H9 (cell line): ENCODE data around the gene PTPA. TPM values are rescaled to one million over a fixed set of nuclear protein-coding genes. Genes with fewer than 3 reads are reported as not detected.

Experiments used
- DNase-seq: peaks from one replicate; pipeline ENCODE4 v3.0.0-alpha.2; 2017
- H2AFZ ChIP-seq: one replicate; pipeline ENCODE4 v1.6.1; 2013; ENCODE audit warnings: mild to moderate bottlenecking, low read length, control low read depth, moderate library complexity
- H2AK5ac ChIP-seq: 2 replicates; pipeline ENCODE4 v1.6.1; 2013; ENCODE audit warnings: low read length, control low read depth, mixed read lengths; ENCODE audit not compliant: insufficient read length
- H2BK120ac ChIP-seq: one replicate; pipeline ENCODE4 v1.6.1; 2013; ENCODE audit warnings: low read depth, mild to moderate bottlenecking, low read length, control low read depth, inconsistent platforms; ENCODE audit not compliant: poor library complexity, severe bottlenecking
- H2BK12ac ChIP-seq: 2 replicates; pipeline ENCODE4 v1.6.1; 2013; ENCODE audit warnings: low read length, control low read depth, mixed read lengths, low read depth; ENCODE audit not compliant: insufficient read length
- H2BK15ac ChIP-seq: 2 replicates; pipeline ENCODE4 v1.6.1; 2013; ENCODE audit warnings: low read depth, low read length, control low read depth
- H2BK20ac ChIP-seq: one replicate; pipeline ENCODE4 v1.6.1; 2013; ENCODE audit warnings: low read depth, mild to moderate bottlenecking, low read length, control low read depth, inconsistent platforms; ENCODE audit not compliant: poor library complexity, severe bottlenecking
- H2BK5ac ChIP-seq: 2 replicates; pipeline ENCODE4 v1.6.1; 2013; ENCODE audit warnings: low read length, control low read depth, mixed read lengths; ENCODE audit not compliant: insufficient read length
- H3K14ac ChIP-seq: 2 replicates; pipeline ENCODE4 v1.6.1; 2013; ENCODE audit warnings: low read length, control low read depth; ENCODE audit not compliant: insufficient read depth
- H3K18ac ChIP-seq: 2 replicates; pipeline ENCODE4 v1.6.1; 2013; ENCODE audit warnings: low read depth, mild to moderate bottlenecking, mixed read lengths, low read length, control low read depth; ENCODE audit not compliant: insufficient read length
- H3K23ac ChIP-seq: 2 replicates; pipeline ENCODE4 v1.6.1; 2013; ENCODE audit warnings: low read length, control low read depth, mixed read lengths, low read depth; ENCODE audit not compliant: insufficient read length
- H3K23me2 ChIP-seq: 2 replicates; pipeline ENCODE4 v1.6.1; 2013; ENCODE audit warnings: low read depth, mild to moderate bottlenecking, mixed read lengths, low read length, control low read depth; ENCODE audit not compliant: insufficient read length, poor library complexity, severe bottlenecking
- H3K27ac ChIP-seq: 2 replicates; pipeline ENCODE4 v1.5.1; 2013; ENCODE audit warnings: low read length, control low read depth, mixed read lengths, low read depth; ENCODE audit not compliant: insufficient read length
- H3K27me3 ChIP-seq: 2 replicates; pipeline ENCODE4 v1.6.1; 2013; ENCODE audit warnings: low read length, control low read depth, inconsistent platforms; ENCODE audit not compliant: insufficient read depth
- H3K4ac ChIP-seq: 2 replicates; pipeline ENCODE4 v1.6.1; 2013; ENCODE audit warnings: low read depth, mild to moderate bottlenecking, control low read depth, inconsistent platforms, low read length, moderate library complexity
- H3K4me1 ChIP-seq: 2 replicates; pipeline ENCODE4 v1.6.1; 2013; ENCODE audit warnings: low read length, control low read depth, inconsistent platforms; ENCODE audit not compliant: insufficient read depth
- H3K4me2 ChIP-seq: 2 replicates; pipeline ENCODE4 v1.6.1; 2013; ENCODE audit warnings: low read length, control low read depth, mixed read lengths; ENCODE audit not compliant: insufficient read length, insufficient read depth
- H3K56ac ChIP-seq: 2 replicates; pipeline ENCODE4 v1.6.1; 2013; ENCODE audit warnings: low read depth, mild to moderate bottlenecking, mixed read lengths, low read length, control low read depth; ENCODE audit not compliant: insufficient read length
- H3K79me1 ChIP-seq: 2 replicates; pipeline ENCODE4 v1.6.1; 2013; ENCODE audit warnings: low read depth, mild to moderate bottlenecking, moderate library complexity, low read length, control low read depth, inconsistent platforms; ENCODE audit not compliant: insufficient read depth, poor library complexity, severe bottlenecking
- H3K79me2 ChIP-seq: 2 replicates; pipeline ENCODE4 v1.6.1; 2013; ENCODE audit warnings: low read length, control low read depth, inconsistent platforms; ENCODE audit not compliant: insufficient read depth
- H3K9ac ChIP-seq: 2 replicates; pipeline ENCODE4 v1.6.1; 2013; ENCODE audit warnings: low read length, control low read depth, mixed read lengths; ENCODE audit not compliant: insufficient read length; ENCODE audit errors: extremely low read depth
- H3K9me3 ChIP-seq: one replicate; pipeline ENCODE4 v1.6.1; 2013; ENCODE audit warnings: low read depth, low read length, inconsistent platforms; ENCODE audit not compliant: control insufficient read depth
- H3T11ph ChIP-seq: one replicate; pipeline ENCODE4 v1.6.1; 2013; ENCODE audit warnings: mild to moderate bottlenecking, low read length, control low read depth, inconsistent platforms
- H4K20me1 ChIP-seq: one replicate; pipeline ENCODE4 v1.6.1; 2013; ENCODE audit not compliant: control insufficient read depth, insufficient read length, insufficient read depth
- H4K5ac ChIP-seq: 2 replicates; pipeline ENCODE4 v1.6.1; 2013; ENCODE audit warnings: low read depth, mild to moderate bottlenecking, mixed read lengths, low read length, control low read depth; ENCODE audit not compliant: insufficient read length
- H4K8ac ChIP-seq: replicated peaks from 2 replicates; pipeline ENCODE4 v1.6.1; 2013; ENCODE audit warnings: low read length, control low read depth, mixed read lengths, low read depth; ENCODE audit not compliant: insufficient read length
- H4K91ac ChIP-seq: 2 replicates; pipeline ENCODE4 v1.6.1; 2013; ENCODE audit warnings: low read depth, mild to moderate bottlenecking, moderate library complexity, mixed read lengths, low read length, control low read depth; ENCODE audit not compliant: insufficient read length
- H3K27ac Mint-ChIP-seq, 3 experiments: 2 replicates in 2 of 3; 3 replicates in 1 of 3; pipeline ENCODE4 v1.8.0; 2020 to 2021; ENCODE audit warnings: mixed read lengths in 3 of 3, mild to moderate bottlenecking in 1 of 3, moderate library complexity in 1 of 3
- H3K27me3 Mint-ChIP-seq: 2 replicates; pipeline ENCODE4 v1.8.0; 2021; ENCODE audit warnings: low read depth, mild to moderate bottlenecking, moderate library complexity, mixed read lengths
- H3K36me3 Mint-ChIP-seq, 3 experiments: 2 replicates in 2 of 3; 3 replicates in 1 of 3; pipeline ENCODE4 v1.8.0; 2020 to 2021; ENCODE audit warnings: low read depth in 3 of 3, mixed read lengths in 3 of 3; ENCODE audit not compliant: insufficient read depth in 1 of 3
- H3K4me1 Mint-ChIP-seq, 2 experiments: 2 replicates each; pipeline ENCODE4 v1.8.0; 2020; ENCODE audit warnings: mixed read lengths in 2 of 2
- H3K4me3 Mint-ChIP-seq, 2 experiments: 2 replicates in 1 of 2; 3 replicates in 1 of 2; pipeline ENCODE4 v1.8.0; 2020 to 2021; ENCODE audit warnings: mild to moderate bottlenecking in 2 of 2, mixed read lengths in 2 of 2, moderate library complexity in 1 of 2
- H3K9me3 Mint-ChIP-seq, 2 experiments: 2 replicates in 1 of 2; 3 replicates in 1 of 2; pipeline ENCODE4 v1.8.0; 2020; ENCODE audit warnings: mild to moderate bottlenecking in 2 of 2, mixed read lengths in 2 of 2, moderate library complexity in 1 of 2
- CTCF ChIP-seq: fragments of 200-600 bp; sonication (generic); conservative IDR thresholded peaks from 3 replicates; pipeline ENCODE4 v1.8.0; 2021; ENCODE audit warnings: antibody characterized with exemption, mild to moderate bottlenecking
- WGBS: extraction: QIAGEN DNeasy Blood & Tissue Kit; methylation state at CpG from one replicate; pipeline ENCODE4 v1.1.7; 2013; ENCODE audit warnings: missing lambda C conversion rate, low lambda C conversion rate, mixed read lengths; ENCODE audit not compliant: insufficient read length; ENCODE audit errors: extremely low coverage; 5-methylcytosine and 5-hydroxymethylcytosine counted together
- total RNA-seq: library from RNA; stranded (reverse); gene quantifications from 2 replicates; pipeline ENCODE4 v1.2.1, GENCODE V29; 2021

PTPA gene
- total RNA-seq, 1 experiment from 2014 or later = 145 TPM

- no peak overlapping the region for H2BK12ac ChIP-seq
- no peak overlapping the region for H2BK5ac ChIP-seq
- no CpG with 5 or more reads among the region's 21 CpGs for WGBS
- H3T11ph ChIP-seq = no peak overlapping the region
- H4K91ac ChIP-seq = no peak overlapping the region
- H2AFZ ChIP-seq = no peak overlapping the region
- Mint-ChIP-seq H3K36me3 (peaks cover 11 to 50% (median 45%) of the 10 kb centered on the region in 3 experiments; a peak in 6 of 7 replicates), H3K4me1 (peaks cover 45 to 47% of the 10 kb centered on the region in 2 experiments), H3K27me3 (peaks cover 1% of the 10 kb centered on the region; the same call in 1 of the 2 replicates), H3K9me3 (no peaks in the 10 kb centered on the region; a peak in 1 of 5 replicates), H3K27ac (peak overlapping the region in 1 of 3 experiments; percentile 99; a peak in 2 of 7 replicates), H3K4me3 (no peak overlapping the region; a peak in 1 of 5 replicates)
- H3K56ac ChIP-seq = no peak overlapping the region
- no peak overlapping the region for H4K5ac ChIP-seq
- no peak overlapping the region for H3K4ac ChIP-seq
- TF ChIP-seq CTCF = no peak
- no peaks in the 10 kb centered on the region for H3K79me2 ChIP-seq
- H2AK5ac ChIP-seq = no peak overlapping the region
- no peaks in the 10 kb centered on the region for H3K27me3 ChIP-seq
- peaks cover 5% of the 10 kb centered on the region for H3K23me2 ChIP-seq
- H3K23ac ChIP-seq = no peak overlapping the region
- H3K27ac ChIP-seq = no peak overlapping the region
- H2BK120ac ChIP-seq = no peak overlapping the region
- H3K18ac ChIP-seq = no peak overlapping the region
- no peak overlapping the region for H4K8ac ChIP-seq
- H3K79me1 ChIP-seq = no peaks in the 10 kb centered on the region
- no peak overlapping the region for H3K4me2 ChIP-seq
- no peak overlapping the region for H3K9ac ChIP-seq
- H3K14ac ChIP-seq = no peak overlapping the region
- DNase-seq = no peak
- no peaks in the 10 kb centered on the region for H3K9me3 ChIP-seq
- H2BK20ac ChIP-seq = no peak overlapping the region
- H4K20me1 ChIP-seq = no peaks in the 10 kb centered on the region
- H3K4me1 ChIP-seq = peaks cover 6% of the 10 kb centered on the region; the same call in 1 of the 2 replicates
- no peak overlapping the region for H2BK15ac ChIP-seq
These were observed 27.4 kb downstream of the PTPA start for GRCh38 chr9:129138476-129139232.
